A549 (cell line): Measurements from ENCODE around the gene ZNF483. TPM values are rescaled to one million over a fixed set of nuclear protein-coding genes. Genes with fewer than 3 reads are reported as not detected.

Experiments
- ATAC-seq, 2 experiments: fragments of 200-7000 bp in 1 of 2; fragments of >200 bp in 1 of 2; cut with Nextera tagmentation in 1 of 2; cut with Tn5 transposase in 1 of 2; 3 replicates each; pipeline versions ENCODE4 v1.8.0 to v1.9.1; 2018 to 2020; ENCODE audit warnings: mild to moderate bottlenecking in 1 of 2, moderate library complexity in 1 of 2
- CTCF ChIA-PET: fragments of 300-600 bp; sonication (Branson Sonifier 250); formaldehyde crosslinking; extraction: SDS; loops from one replicate; lab custom pipeline; 2021; ENCODE audit warnings: antibody characterized with exemption, inconsistent platforms; lab: Yijun Ruan, JAX
- POLR2A ChIA-PET: fragments of 350-600 bp; formaldehyde crosslinking; extraction: SDS; loops from one replicate; lab custom pipeline; 2021; ENCODE audit warnings: antibody characterized with exemption, inconsistent platforms; lab: Yijun Ruan, JAX
- DNase-seq, 2 experiments: peaks; one replicate each; pipeline versions ENCODE4 v3.0.0 to v3.0.0-alpha.2; 2011 to 2016; ENCODE audit warnings: low read depth in 1 of 2, low spot score in 1 of 2
- FAIRE-seq: peaks from 2 replicates; lab custom pipeline; 2011; peaks lifted over from hg19 to GRCh38; lab: Jason Lieb, UNC
- H3K27ac ChIP-seq, 2 experiments: fragments of >200 bp; sonication (Bioruptor Twin); formaldehyde crosslinking; 3 replicates each; pipeline ENCODE4 v1.5.1; 2016 to 2017
- H3K4me1 ChIP-seq: fragments of >200 bp; sonication (Bioruptor Twin); formaldehyde crosslinking; 3 replicates; pipeline ENCODE4 v1.6.1; 2016
- H3K4me2 ChIP-seq: fragments of >200 bp; sonication (Bioruptor Twin); formaldehyde crosslinking; 3 replicates; pipeline ENCODE4 v1.6.1; 2016
- H3K4me3 ChIP-seq: fragments of >200 bp; sonication (Bioruptor Twin); formaldehyde crosslinking; 3 replicates; pipeline ENCODE4 v1.5.1; 2016
- H3K9me3 ChIP-seq: fragments of >200 bp; sonication (Bioruptor Twin); formaldehyde crosslinking; 3 replicates; pipeline ENCODE4 v1.6.1; 2016
- BHLHE40 ChIP-seq: IDR thresholded peaks from 2 replicates; pipeline ENCODE4 v1.6.1; 2012; ENCODE audit warnings: low read depth, low read length, inconsistent platforms
- CHD2 ChIP-seq: fragments of 150-350 bp; IDR thresholded peaks from 2 replicates; pipeline ENCODE4 v1.6.1; 2014; ENCODE audit warnings: low read length; ENCODE audit not compliant: partially characterized antibody
- CHD4 ChIP-seq: fragments of 200-600 bp; sonication (generic); IDR thresholded peaks from 2 replicates; pipeline ENCODE4 v1.6.1; 2016; ENCODE audit warnings: antibody characterized with exemption, mild to moderate bottlenecking, borderline replicate concordance
- EHF ChIP-seq: fragments of 250-450 bp; sonication (Bioruptor Pico); IDR thresholded peaks from 2 replicates; pipeline ENCODE4 v1.5.0; 2020; ENCODE audit warnings: mild to moderate bottlenecking
- EP300 ChIP-seq, 2 experiments: fragments of >200 bp; sonication (Bioruptor Twin); formaldehyde crosslinking; IDR thresholded peaks; 2 replicates in 1 of 2; 3 replicates in 1 of 2; pipeline ENCODE4 v1.6.1; 2016 to 2017
- FOSB ChIP-seq: fragments of 250-450 bp; sonication (Bioruptor Pico); IDR thresholded peaks from 2 replicates; pipeline ENCODE4 v1.5.0; 2020; ENCODE audit warnings: mild to moderate bottlenecking, moderate library complexity
- FOSL2 ChIP-seq, 2 experiments: fragments of 450-650 bp in 1 of 2; fragments of >200 bp in 1 of 2; sonication (Bioruptor Twin) in 1 of 2; formaldehyde crosslinking; IDR thresholded peaks; 2 replicates each; pipeline versions ENCODE4 v1.5.0 to v1.6.1; 2016 to 2020; ENCODE audit warnings: mild to moderate bottlenecking in 1 of 2, moderate library complexity in 1 of 2
- FOXS1 ChIP-seq: fragments of 250-450 bp; sonication (Bioruptor Pico); IDR thresholded peaks from 2 replicates; pipeline ENCODE4 v1.5.0; 2020; ENCODE audit warnings: mild to moderate bottlenecking, moderate library complexity
- GATA3 ChIP-seq: IDR thresholded peaks from 2 replicates; pipeline ENCODE4 v1.6.1; 2012; ENCODE audit warnings: borderline replicate concordance
- HDAC2 ChIP-seq: fragments of 200-600 bp; sonication (generic); IDR thresholded peaks from 2 replicates; pipeline ENCODE4 v1.6.1; 2016
- HOXA7 ChIP-seq: fragments of 250-450 bp; sonication (Bioruptor Pico); IDR thresholded peaks from 2 replicates; pipeline ENCODE4 v1.5.0; 2020; ENCODE audit warnings: mild to moderate bottlenecking, moderate library complexity
- JUN ChIP-seq, 2 experiments: fragments of >200 bp; sonication (Bioruptor Twin); formaldehyde crosslinking; IDR thresholded peaks; 2 replicates in 1 of 2; 3 replicates in 1 of 2; pipeline ENCODE4 v1.6.1; 2016 to 2017
- JUNB ChIP-seq: fragments of >200 bp; sonication (Bioruptor Twin); formaldehyde crosslinking; IDR thresholded peaks from 2 replicates; pipeline ENCODE4 v1.6.1; 2016
- KDM1A ChIP-seq: fragments of 200-600 bp; sonication (generic); IDR thresholded peaks from 2 replicates; pipeline ENCODE4 v1.6.1; 2016; ENCODE audit warnings: low read depth, mild to moderate bottlenecking
- KDM5A ChIP-seq: fragments of 200-600 bp; sonication (generic); IDR thresholded peaks from 2 replicates; pipeline ENCODE4 v1.6.1; 2016; ENCODE audit warnings: antibody characterized with exemption, mild to moderate bottlenecking
- NFE2L2 ChIP-seq: fragments of 150-350 bp; conservative IDR thresholded peaks from 2 replicates; pipeline ENCODE4 v1.6.1; 2014; ENCODE audit warnings: low read length
- PHF8 ChIP-seq: fragments of 200-600 bp; sonication (generic); IDR thresholded peaks from 2 replicates; pipeline ENCODE4 v1.6.1; 2016; ENCODE audit warnings: low read depth, mild to moderate bottlenecking, antibody characterized with exemption, moderate library complexity, borderline replicate concordance
- POLR2AphosphoS2 ChIP-seq: conservative IDR thresholded peaks from 2 replicates; pipeline ENCODE4 v1.6.1; 2012; ENCODE audit warnings: low read length, improper control_type of control experiment, inconsistent platforms
- RCOR1 ChIP-seq: fragments of 150-350 bp; IDR thresholded peaks from 2 replicates; pipeline ENCODE4 v1.6.1; 2014; ENCODE audit warnings: antibody characterized with exemption, low read length, low read depth
- RFX5 ChIP-seq: fragments of 450-650 bp; IDR thresholded peaks from 2 replicates; pipeline ENCODE4 v1.7.1; 2014; ENCODE audit warnings: antibody characterized with exemption, mild to moderate bottlenecking, moderate library complexity
- SMC3 ChIP-seq: fragments of >200 bp; sonication (Bioruptor Twin); formaldehyde crosslinking; IDR thresholded peaks from 3 replicates; pipeline ENCODE4 v1.6.1; 2018; ENCODE audit warnings: inconsistent platforms
- SREBF2 ChIP-seq: fragments of 450-650 bp; IDR thresholded peaks from 2 replicates; pipeline ENCODE4 v1.6.1; 2014; ENCODE audit warnings: mild to moderate bottlenecking, moderate library complexity
- TFCP2L1 ChIP-seq: fragments of 250-450 bp; sonication (Bioruptor Pico); IDR thresholded peaks from 2 replicates; pipeline ENCODE4 v1.5.0; 2021; ENCODE audit warnings: mild to moderate bottlenecking
- ZFP36 ChIP-seq: fragments of 450-650 bp; IDR thresholded peaks from 2 replicates; pipeline ENCODE4 v1.6.1; 2014; ENCODE audit warnings: borderline replicate concordance; ENCODE audit not compliant: partially characterized antibody
- ZSCAN20 ChIP-seq: fragments of 250-450 bp; sonication (Bioruptor Pico); IDR thresholded peaks from 2 replicates; pipeline ENCODE4 v1.8.0; 2022; ENCODE audit warnings: mild to moderate bottlenecking, moderate library complexity
- WGBS: methylation state at CpG from one replicate; pipeline ENCODE4 v1.1.6; 2017; ENCODE audit errors: missing lambda C conversion rate; 5-methylcytosine and 5-hydroxymethylcytosine counted together
- polyA plus RNA-seq, 4 experiments: library from polyadenylated mRNA; depleted of rRNA in 3 of 4; stranded (reverse); fragments of >200 nt; fragmentation: RNase III in 1 of 4; extraction: RNeasy Plus Mini Kit Qiagen cat#74134 plus additional on column Dnase treatment in 1 of 4; gene quantifications; 2 replicates in 3 of 4; 3 replicates in 1 of 4; pipeline ENCODE4 v1.2.3, GENCODE V29; 2011 to 2017
- TF ChIP-seq, protein P1 (sequence below): fragments of 250-450 bp; sonication (Bioruptor Pico); IDR thresholded peaks from 2 replicates; pipeline ENCODE4 v1.5.0; 2021; ENCODE audit warnings: mild to moderate bottlenecking, moderate library complexity, borderline replicate concordance
- TF ChIP-seq, protein P2 (sequence below): IDR thresholded peaks from 2 replicates; pipeline ENCODE4 v1.6.1; 2012; ENCODE audit warnings: low read depth, borderline replicate concordance
- TF ChIP-seq, protein P3 (sequence below): IDR thresholded peaks from 2 replicates; pipeline ENCODE4 v1.6.1; 2012
- TF ChIP-seq, protein P4 (sequence below): fragments of 450-650 bp; IDR thresholded peaks from 2 replicates; pipeline ENCODE4 v1.6.1; 2014; ENCODE audit warnings: antibody characterized with exemption
- TF ChIP-seq, protein P5 (sequence below): fragments of >200 bp; sonication (Bioruptor Twin); formaldehyde crosslinking; IDR thresholded peaks from 3 replicates; pipeline ENCODE4 v1.6.1; 2016

The ZNF483 gene
- polyA plus RNA-seq, 2 of the 4 experiments (the other 2 are of a cell fraction), result 1.0 to 2.8 TPM

DNA sequence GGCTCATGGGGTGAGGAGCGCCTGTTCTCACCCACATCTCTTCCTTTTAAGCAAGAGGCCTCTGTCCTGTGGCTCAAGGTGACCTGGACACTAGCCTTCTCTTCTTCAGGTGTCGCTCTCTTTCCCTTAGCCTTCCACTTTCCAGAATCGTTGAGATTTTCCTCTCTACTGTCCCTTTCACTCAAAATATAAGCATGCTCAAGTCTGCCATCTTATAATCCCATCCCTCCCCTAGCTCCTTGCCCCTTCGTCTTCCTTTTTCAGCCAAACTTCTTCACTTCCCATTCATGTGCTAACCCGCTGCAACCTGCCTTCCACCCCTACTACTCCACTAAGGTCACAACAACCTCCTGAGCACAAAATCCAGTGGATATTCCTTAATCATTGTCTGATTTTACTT is 61.4 kb downstream of the ZNF483 start:
- no peak for TF ChIP-seq ZFP36
- peak; percentile 69; the same call in 1 of the 2 replicates for TF ChIP-seq TFCP2L1 (CRISPR knock-in tag)
- TF ChIP-seq POLR2AphosphoS2, result peak; percentile 90
- TF ChIP-seq, protein P1, sequence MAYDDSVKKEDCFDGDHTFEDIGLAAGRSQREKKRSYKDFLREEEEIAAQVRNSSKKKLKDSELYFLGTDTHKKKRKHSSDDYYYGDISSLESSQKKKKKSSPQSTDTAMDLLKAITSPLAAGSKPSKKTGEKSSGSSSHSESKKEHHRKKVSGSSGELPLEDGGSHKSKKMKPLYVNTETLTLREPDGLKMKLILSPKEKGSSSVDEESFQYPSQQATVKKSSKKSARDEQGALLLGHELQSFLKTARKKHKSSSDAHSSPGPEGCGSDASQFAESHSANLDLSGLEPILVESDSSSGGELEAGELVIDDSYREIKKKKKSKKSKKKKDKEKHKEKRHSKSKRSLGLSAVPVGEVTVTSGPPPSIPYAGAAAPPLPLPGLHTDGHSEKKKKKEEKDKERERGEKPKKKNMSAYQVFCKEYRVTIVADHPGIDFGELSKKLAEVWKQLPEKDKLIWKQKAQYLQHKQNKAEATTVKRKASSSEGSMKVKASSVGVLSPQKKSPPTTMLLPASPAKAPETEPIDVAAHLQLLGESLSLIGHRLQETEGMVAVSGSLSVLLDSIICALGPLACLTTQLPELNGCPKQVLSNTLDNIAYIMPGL (CRISPR knock-in tag), result 0 out of 2 replicates have a peak, but pooled peaks have one; percentile 7
- no peak for TF ChIP-seq KDM5A
- 0 out of 5 replicates have a peak, but pooled peaks of 1 of the 2 experiments have one; percentile 52 for TF ChIP-seq JUN (IDR thresholded peaks at IDR 0.05)
- FAIRE-seq, result no peak
- POLR2A ChIA-PET, result no interaction called here

DNA sequence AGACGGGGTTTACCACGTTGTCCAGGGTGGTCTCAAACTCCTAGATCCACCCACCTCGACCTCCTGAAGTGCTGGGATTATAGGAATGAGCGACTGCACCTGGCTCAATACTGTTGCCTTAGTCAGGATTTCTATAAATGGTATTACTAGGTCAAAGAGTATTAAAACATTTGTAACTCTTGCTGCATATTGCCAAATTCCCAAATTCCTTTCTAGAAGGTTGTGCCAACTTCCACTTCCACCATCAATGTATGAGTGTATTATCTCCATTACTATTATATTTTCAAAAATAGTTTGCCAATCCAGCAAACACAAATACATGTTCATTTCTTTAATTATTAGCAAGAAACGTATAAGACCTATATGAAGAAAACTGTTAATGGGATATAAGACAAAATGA is 63.9 kb downstream of the ZNF483 start:
- FAIRE-seq, result no peak
- WGBS, result 89% methylated on average over 5 of the region's 5 CpGs
- CTCF ChIA-PET, result no interaction called here

More for the DNA sequence above, 61.4 kb downstream of the ZNF483 start:
- Histone ChIP-seq H3K4me3 (no peak overlapping the region), H3K4me2 (no peak overlapping the region), H3K4me1 (peaks cover 14% of the 10 kb centered on the region; the same call in 1 of the 3 replicates), H3K9me3 (no peaks in the 10 kb centered on the region), H3K27ac (no peak overlapping the region)
- ATAC-seq (peak; percentile 4 to 65; a peak in 1 of 6 replicates), DNase-seq (no peak)
- CTCF ChIA-PET, result no interaction called here
- WGBS, result 92% methylated on average over 5 of the region's 5 CpGs

DNA sequence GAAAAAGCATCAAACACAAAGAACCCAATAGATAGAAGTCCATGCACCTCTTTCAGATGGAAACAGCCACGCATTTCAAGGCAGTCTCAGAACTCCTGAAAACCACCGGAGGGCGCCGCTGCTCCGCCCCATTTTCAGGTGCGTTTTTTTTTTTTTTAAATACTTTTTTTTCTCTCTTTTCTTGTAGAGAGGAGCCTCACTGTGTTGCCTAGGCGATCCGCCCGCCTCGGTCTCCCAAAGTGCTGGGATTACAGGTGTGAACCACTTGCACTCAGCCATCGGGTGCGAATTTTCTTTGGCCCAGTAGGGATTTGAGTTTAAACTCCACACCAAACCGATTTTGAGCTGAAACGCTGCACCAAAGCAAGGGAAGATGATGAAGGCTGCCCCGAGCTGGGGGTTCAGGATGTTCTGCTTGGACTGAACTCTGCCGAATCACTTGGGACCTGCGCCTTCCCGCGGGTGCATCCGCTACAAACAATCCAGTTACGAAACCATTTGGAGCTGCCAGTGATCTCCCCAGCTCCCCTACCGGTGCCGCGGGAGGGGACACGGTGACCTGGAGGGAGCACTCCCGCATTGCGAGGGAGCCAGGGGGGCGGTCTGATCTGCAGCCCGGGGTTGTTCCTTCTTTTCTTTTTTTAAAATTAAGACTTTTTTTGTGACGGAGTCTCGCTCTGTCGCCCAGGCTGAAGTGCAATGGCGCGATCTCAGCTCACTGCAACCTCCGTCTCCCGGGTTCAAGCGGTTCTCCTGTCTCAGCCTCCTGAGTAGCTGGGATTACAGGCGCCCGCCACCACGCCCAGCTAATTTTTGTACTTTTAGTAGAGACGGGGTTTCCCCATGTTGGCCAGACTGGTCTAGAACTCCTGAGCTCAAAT is 73.1 kb downstream of the ZNF483 start:
- Histone ChIP-seq H3K4me1 (peaks cover 75% of the 10 kb centered on the region), H3K27ac (peak overlapping the region; percentile 92 to 94), H3K4me3 (peak overlapping the region; percentile 96), H3K4me2 (peak overlapping the region; percentile 74), H3K9me3 (0 out of 3 replicates have a peak, but pooled peaks cover 4% of the 10 kb centered on the region)
- no peak for FAIRE-seq
- WGBS, result under 1% methylated on average over 41 of the region's 41 CpGs
- DNase-seq, result peak; percentile 58 to 78
- ChIA-PET CTCF (interaction anchor here (0.6 to 8.9 kb wide), 43 partner anchors 8 to 1077 kb away, joined by 3 to 112 read pairs (median 4); partner anchors contain the start of genes DNAJC25 and GNG10), POLR2A (interaction anchor here (0.7 to 4.6 kb wide), 6 partner anchors 11 to 40 kb away, joined by 3 to 37 read pairs (median 4); partner anchors contain the start of gene DNAJC25)
- ATAC-seq, result peak; percentile 11 to 43; a peak in 5 of 6 replicates
- TF ChIP-seq, protein P2, sequence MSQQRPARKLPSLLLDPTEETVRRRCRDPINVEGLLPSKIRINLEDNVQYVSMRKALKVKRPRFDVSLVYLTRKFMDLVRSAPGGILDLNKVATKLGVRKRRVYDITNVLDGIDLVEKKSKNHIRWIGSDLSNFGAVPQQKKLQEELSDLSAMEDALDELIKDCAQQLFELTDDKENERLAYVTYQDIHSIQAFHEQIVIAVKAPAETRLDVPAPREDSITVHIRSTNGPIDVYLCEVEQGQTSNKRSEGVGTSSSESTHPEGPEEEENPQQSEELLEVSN, result no peak
- TF ChIP-seq KDM5A, result 0 out of 2 replicates have a peak, but pooled peaks have one; percentile 53
- peak; percentile 89 for TF ChIP-seq SMC3
- TF ChIP-seq BHLHE40, result no peak
- TF ChIP-seq ZFP36, result no peak
- no peak for TF ChIP-seq ZSCAN20 (CRISPR knock-in tag)
- no peak for TF ChIP-seq POLR2AphosphoS2
- no peak for TF ChIP-seq HOXA7 (CRISPR knock-in tag)
- TF ChIP-seq, protein P3, sequence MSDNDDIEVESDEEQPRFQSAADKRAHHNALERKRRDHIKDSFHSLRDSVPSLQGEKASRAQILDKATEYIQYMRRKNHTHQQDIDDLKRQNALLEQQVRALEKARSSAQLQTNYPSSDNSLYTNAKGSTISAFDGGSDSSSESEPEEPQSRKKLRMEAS, result peak; percentile 7; the same call in 1 of the 2 replicates
- no peak for TF ChIP-seq FOSL2 (IDR thresholded peaks at IDR 0.05)
- TF ChIP-seq FOSL2 (CRISPR knock-in tag; IDR thresholded peaks at IDR 0.05), result no peak
- TF ChIP-seq HDAC2, result no peak
- TF ChIP-seq EHF (CRISPR knock-in tag), result no peak
- TF ChIP-seq FOSB, result no peak
- TF ChIP-seq EP300 (IDR thresholded peaks at IDR 0.05), result no peak

More for the DNA sequence above, 63.9 kb downstream of the ZNF483 start:
- peaks cover 13% of the 10 kb centered on the region for H3K4me1 ChIP-seq
- no peak overlapping the region for H3K27ac ChIP-seq
- H3K9me3 ChIP-seq, result no peaks in the 10 kb centered on the region
- POLR2A ChIA-PET, result no interaction called here
- ATAC-seq, result no peak
- TF ChIP-seq HDAC2, result no peak
- TF ChIP-seq FOSL2 (IDR thresholded peaks at IDR 0.05), result no peak
- no peak for TF ChIP-seq FOSL2 (CRISPR knock-in tag; IDR thresholded peaks at IDR 0.05)
- TF ChIP-seq, protein P3, result no peak
- TF ChIP-seq RFX5, result no peak
- TF ChIP-seq NFE2L2, result no peak
- TF ChIP-seq ZSCAN20 (CRISPR knock-in tag), result no peak
- TF ChIP-seq, protein P4, sequence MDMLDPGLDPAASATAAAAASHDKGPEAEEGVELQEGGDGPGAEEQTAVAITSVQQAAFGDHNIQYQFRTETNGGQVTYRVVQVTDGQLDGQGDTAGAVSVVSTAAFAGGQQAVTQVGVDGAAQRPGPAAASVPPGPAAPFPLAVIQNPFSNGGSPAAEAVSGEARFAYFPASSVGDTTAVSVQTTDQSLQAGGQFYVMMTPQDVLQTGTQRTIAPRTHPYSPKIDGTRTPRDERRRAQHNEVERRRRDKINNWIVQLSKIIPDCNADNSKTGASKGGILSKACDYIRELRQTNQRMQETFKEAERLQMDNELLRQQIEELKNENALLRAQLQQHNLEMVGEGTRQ, result no peak
- no peak for TF ChIP-seq KDM1A
- no peak for TF ChIP-seq PHF8
- no peak for TF ChIP-seq POLR2AphosphoS2
- no peak for TF ChIP-seq CHD4
- no peak for TF ChIP-seq SREBF2
- TF ChIP-seq GATA3, result no peak
- no peak for TF ChIP-seq FOXS1 (CRISPR knock-in tag)
- TF ChIP-seq RCOR1, result no peak
- TF ChIP-seq JUNB, result no peak
- TF ChIP-seq, protein P5, sequence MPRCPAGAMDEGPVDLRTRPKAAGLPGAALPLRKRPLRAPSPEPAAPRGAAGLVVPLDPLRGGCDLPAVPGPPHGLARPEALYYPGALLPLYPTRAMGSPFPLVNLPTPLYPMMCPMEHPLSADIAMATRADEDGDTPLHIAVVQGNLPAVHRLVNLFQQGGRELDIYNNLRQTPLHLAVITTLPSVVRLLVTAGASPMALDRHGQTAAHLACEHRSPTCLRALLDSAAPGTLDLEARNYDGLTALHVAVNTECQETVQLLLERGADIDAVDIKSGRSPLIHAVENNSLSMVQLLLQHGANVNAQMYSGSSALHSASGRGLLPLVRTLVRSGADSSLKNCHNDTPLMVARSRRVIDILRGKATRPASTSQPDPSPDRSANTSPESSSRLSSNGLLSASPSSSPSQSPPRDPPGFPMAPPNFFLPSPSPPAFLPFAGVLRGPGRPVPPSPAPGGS, result no peak
- no peak for TF ChIP-seq CHD2
- TF ChIP-seq, all 56 proteins: peak for 0
- Histone ChIP-seq H3K4me3 (no peak overlapping the region), H3K4me2 (no peak overlapping the region)
- DNase-seq, result no peak
